Transverse colon (tissue), 4 donors: ENCODE data around the gene TRABD2A.

Experiments used
- POLR2A ChIP-seq: fragments of 450-650 bp; IDR thresholded peaks from one replicate; pipeline ENCODE4 v1.6.1; 2016; ENCODE audit warnings: antibody characterized with exemption, mild to moderate bottlenecking, moderate library complexity
- POLR2AphosphoS5 ChIP-seq, 3 donors: sonication (generic); formaldehyde crosslinking; IDR thresholded peaks; one replicate each; pipeline ENCODE4 v1.6.1; 2016; ENCODE audit warnings: antibody characterized with exemption in 3 of 3
- TF ChIP-seq, protein P1 (sequence below), 5 experiments: fragments of 200-600 bp in 3 of 5; fragments of 450-650 bp in 2 of 5; sonication (generic) in 3 of 5; IDR thresholded peaks; 1 replicate in 2 of 5; 2 replicates in 3 of 5; pipeline ENCODE4 v1.5.1; 2016 to 2017; ENCODE audit warnings: antibody characterized with exemption in 5 of 5, inconsistent platforms in 3 of 5, mild to moderate bottlenecking in 2 of 5, moderate library complexity in 1 of 5

DNA sequence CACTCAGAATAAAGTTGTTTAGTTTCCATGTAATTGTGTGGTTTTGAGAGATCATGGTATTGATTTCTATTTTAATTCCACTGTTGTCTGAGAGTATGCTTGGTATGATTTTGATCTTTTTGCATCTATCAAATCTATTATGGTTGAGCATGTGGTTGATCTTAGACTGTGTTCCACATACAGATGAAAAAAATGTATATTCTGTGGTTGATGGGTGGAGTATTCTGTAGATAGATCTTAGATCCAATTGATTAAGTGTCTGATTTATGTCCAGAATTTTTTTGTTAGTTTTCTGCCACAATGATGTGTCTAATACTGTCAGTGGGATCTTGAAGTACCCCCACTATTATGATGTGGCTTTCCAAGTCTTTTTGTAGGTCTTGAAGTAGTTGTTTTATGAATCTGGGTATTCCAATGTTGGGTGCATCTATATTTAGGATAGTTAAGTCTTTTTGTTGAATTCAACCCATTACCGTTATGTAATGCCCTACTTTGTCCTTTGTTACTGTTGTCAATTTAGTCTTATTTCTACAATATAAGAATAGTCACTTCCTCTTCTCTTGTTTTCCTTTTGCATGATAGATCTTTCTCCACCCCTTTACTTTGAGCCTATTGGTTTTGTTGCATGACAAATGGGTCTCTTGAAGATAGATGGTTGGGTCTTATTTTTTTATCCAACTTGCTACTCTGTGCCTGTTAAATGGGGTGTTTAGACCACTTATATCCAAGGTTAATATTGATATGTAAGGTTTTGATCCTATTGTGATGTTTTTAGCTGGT, 101.8 kb downstream of the TRABD2A start:
- TF ChIP-seq, protein P1, sequence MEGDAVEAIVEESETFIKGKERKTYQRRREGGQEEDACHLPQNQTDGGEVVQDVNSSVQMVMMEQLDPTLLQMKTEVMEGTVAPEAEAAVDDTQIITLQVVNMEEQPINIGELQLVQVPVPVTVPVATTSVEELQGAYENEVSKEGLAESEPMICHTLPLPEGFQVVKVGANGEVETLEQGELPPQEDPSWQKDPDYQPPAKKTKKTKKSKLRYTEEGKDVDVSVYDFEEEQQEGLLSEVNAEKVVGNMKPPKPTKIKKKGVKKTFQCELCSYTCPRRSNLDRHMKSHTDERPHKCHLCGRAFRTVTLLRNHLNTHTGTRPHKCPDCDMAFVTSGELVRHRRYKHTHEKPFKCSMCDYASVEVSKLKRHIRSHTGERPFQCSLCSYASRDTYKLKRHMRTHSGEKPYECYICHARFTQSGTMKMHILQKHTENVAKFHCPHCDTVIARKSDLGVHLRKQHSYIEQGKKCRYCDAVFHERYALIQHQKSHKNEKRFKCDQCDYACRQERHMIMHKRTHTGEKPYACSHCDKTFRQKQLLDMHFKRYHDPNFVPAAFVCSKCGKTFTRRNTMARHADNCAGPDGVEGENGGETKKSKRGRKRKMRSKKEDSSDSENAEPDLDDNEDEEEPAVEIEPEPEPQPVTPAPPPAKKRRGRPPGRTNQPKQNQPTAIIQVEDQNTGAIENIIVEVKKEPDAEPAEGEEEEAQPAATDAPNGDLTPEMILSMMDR (IDR thresholded peaks at IDR 0.05): no peak
- no peak for TF ChIP-seq POLR2A
- TF ChIP-seq POLR2AphosphoS5 (IDR thresholded peaks at IDR 0.05): no peak
